ENCODE data around the gene MRPS30.
"Not testable (repeated sequence)": the region's sequence is repeated elsewhere in the genome, so short reads cannot be mapped to it uniquely, and the experiment has no call there.

The MRPS30 gene

DNA sequence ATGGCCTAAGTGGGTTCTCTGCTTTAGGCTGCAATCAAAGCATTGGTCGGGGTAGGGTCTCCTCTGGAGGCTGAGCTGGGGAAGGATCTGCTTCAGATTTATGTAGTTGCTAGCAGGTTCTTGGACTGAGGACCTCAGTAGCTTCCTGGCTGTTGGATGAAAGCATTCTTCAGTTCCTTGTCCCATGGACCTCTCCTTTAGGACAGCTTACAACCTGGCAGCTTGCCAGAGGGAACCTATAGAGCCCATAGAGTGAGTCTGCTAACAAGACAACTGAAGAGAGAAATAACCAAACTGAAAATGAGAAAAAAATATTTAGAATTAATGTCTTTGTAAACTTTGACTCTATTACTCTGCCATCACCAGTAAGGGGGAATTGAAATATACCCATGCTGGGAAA is 12.4 kb downstream of the MRPS30 start:
- DNase-seq: no peak

DNA sequence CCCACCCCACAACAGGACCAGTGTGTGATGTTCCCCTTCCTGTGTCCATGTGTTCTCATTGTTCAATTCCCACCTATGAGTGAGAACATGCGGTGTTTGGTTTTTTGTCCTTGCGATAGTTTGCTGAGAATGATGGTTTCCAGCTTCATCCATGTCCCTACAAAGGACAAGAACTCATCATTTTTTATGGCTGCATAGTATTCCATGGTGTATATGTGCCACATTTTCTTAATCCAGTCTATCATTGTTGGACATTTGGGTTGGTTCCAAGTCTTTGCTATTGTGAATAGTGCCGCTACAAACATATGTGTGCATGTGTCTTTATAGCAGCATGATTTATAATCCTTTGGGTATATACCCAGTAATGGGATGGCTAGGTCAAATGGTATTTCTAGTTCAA is 15.9 kb downstream of the MRPS30 start:
- not testable (repeated sequence) for DNase-seq

DNA sequence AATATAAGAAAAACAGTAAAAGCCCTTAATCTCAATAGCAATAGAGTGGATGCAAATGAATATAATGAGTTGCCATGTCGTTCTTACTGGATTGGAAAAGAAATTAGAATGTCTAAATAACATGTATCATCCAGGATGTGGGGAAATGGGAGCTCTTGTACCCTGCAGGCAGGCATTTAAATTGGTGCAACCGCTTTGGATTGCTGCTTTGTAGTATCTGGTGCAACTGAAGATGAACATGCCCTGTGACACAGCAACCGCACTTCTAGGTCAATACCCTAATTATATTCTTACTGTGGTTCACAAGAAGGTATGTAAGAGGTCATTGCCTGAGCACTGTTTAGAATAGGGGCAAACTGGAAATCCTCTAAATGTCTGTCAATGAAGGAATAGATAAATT is 18.9 kb downstream of the MRPS30 start:
- DNase-seq: no peak

DNA sequence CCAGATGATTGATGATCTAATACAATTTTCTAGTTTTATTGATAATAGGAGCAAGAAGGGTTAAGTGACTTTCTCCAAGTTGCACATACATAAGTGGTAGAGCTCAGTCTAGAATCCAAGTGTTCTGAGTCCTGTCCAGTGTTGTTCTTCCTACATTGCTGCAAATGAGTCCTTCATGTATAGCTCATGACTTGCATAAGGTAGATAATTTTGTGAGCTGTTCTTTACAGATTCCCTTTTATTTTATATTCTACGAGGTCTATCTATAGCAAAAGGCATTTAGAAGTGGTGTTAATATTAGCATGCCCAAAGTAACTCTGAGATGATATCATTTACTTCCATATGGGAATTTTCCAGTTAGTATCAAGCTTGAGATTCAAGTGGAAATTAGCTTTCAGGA is 20.0 kb downstream of the MRPS30 start:
- DNase-seq: no peak

DNA sequence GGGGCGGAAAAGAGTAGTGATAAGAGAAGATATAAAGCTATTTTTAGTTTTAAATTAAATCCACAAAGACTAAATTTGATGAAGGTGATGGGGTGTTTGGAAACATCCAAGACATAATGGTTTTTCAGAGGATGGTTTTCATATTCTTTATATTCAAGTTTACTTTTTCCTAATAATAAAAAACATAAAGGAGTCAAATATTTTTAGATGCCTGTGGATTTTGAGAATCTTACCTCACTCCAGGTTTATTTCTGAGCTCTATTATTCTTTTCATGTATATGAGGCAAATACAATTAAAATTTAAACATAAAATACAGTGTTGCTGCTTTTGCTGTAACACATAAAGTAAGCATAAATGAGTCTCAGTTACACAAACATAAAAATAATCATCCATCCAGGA is 22.2 kb downstream of the MRPS30 start:
- DNase-seq: no peak

DNA sequence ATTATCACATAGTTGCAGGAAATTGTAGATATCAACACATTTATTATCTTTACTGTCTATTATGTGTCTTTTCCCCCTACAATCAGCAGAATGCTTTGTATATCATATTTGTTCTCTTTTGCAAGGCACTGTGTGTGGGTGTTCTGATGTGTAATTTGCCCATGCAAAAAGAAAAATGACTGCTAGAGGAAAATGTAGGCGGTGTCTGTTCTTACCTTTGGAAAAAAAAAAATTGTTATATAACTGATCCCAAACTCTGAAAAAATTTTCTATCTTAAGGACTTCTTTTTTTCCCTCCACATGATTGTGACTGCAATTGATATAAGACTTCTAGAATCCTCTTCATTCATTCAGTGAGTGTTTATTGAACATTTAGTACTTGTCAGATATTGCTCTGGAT is 24.5 kb downstream of the MRPS30 start:
- no peak for DNase-seq

DNA sequence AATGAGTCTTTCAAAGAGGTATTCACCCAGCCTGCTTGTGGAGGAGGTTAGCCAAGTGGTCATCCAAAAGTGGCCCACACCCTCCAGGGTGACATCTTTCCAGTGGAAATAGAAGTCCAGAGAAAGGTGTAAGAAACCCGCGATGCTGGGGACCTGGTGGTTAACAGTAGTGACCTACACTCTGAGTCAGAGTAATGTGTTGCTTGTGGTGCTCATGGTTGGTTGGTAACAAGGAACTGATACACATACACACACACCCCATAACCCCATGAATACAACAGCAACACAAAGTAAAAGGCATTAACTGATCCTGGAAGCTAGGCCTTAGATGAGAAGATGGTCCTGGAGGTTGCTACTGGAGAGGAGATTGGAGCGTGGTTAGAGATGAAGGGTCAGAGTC is 26.9 kb downstream of the MRPS30 start:
- DNase-seq: no peak

DNA sequence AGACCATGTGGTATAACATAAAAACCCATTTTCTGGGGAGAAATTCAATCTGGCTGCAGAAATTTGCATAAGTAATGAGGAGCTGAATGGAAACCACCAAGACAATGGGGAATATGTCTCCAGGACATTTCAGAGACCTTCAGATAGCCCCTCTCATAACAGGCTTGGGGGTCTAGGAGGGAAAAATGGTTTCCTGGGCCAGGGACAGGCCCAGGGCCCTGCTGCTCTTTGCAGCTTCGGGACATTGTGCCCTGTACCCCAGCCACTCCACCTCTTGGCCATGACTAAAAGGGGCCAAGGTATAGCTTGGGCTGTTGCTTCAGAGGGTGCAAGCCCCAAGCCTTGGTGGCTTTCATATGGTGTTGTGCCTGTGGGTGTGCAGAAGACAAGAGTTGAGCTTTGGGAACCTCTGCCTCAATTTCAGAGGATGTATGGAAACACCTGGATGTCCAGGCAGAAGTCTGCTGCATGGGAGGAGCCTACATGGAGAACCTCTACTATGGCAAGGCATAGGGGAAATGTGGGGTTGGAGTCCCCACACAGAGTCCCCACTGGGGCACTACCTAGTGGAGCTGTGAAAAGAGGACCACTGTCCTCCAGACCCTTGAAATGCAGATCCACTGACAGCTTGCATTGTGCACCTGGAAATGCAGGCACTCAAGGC is 30.4 kb downstream of the MRPS30 start:
- DNase-seq: no peak

DNA sequence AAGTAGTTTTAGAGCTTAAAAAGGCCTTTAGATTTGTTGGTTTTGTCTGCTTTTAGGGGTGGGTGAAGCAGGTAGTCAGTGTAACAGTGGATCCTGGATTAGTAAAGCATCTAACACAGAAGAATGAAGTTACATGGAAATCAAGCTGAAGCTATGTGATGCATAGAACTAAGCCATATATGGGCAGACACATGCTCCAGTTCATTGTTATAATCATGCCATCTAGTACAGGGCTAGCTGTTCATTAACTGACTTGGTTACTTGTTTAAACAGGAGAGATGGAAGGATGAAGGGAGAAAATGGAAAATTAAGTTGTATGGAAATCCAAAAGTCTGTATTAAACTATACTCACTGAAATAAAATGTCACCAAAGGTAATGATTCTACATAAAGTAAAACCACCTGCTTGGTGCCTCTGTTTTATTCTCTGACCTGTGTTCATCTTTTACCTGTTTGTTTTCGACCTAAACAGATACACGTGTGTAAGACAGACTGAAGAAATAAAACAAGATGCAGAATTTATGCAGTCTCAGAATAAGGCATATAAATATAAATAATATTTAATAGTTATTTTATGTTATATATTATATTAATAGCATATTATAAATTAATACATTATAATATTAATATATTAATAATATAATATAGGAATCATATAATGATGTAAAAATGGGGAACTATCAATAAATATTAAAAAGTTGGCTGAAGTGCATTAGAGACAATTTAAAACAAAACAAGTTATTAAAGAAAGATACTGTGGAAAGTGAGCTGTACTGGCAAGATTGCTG is 33.9 kb downstream of the MRPS30 start:
- no peak for DNase-seq

DNA sequence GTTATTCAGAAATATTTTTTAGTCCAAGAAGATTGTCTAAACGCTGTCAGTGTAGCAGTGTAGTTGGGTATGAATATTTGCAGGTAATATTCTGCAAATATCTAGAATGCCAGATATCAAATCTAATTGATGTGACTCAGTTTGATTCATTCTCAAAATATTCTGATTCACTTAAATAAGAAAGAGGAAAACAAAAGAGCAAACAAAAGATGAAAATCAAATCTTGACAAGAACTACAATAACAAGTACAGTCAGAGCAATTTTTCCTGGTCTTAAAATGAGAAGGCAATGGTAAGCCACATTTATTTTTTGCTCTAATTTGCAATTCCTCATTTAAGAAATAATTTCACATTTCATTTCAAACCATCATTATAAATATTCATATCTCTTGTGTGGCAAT is 36.0 kb downstream of the MRPS30 start:
- no peak for DNase-seq

DNA sequence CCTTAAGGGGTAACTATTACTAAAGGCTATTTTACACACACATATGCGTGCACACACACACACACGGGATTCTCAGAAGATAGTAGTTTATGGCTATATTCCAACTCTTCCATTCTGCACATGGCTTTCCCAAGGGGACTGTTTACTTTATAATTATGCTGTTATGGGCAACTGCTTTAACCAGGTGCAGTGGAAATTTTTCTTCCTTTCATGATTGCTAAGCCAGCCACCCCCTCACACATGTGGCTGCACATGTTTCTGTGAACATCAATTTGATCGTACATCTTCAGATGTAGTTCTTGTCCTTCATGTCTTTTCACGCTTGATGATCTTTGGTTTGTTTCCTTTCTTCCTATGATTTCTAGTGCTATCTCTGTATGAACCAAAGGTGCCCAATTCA is 37.0 kb downstream of the MRPS30 start:
- DNase-seq: no peak

DNA sequence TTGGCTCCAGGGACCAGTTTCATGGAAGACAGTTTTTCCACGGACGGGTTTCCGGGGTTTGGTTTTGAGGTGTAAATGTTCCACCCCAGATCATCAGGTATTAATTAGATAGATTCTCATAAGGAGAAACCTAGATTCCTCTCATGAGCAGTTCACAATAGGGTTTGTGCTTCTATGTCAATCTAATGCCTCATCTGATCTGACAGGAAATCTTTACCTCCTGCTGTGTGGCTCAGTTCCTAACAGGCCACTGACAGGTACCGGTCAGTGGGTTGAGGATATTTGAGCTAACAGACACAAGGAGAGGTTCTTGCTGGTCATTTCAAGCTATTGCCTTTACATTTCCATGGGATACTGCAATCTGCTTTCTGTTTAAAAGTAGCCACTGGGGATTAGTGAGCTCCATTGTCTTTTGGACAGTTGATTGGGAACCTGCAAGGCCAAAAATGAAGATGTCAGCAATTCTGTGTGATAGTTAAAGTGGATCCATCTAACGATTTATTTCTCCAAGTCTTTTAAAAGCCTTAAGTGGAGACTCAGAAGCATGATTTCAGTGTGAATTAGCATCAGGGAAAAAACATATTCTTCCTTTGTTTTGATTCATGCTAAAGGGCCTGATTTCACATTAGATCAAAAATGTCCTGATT is 38.6 kb downstream of the MRPS30 start:
- no peak for DNase-seq

DNA sequence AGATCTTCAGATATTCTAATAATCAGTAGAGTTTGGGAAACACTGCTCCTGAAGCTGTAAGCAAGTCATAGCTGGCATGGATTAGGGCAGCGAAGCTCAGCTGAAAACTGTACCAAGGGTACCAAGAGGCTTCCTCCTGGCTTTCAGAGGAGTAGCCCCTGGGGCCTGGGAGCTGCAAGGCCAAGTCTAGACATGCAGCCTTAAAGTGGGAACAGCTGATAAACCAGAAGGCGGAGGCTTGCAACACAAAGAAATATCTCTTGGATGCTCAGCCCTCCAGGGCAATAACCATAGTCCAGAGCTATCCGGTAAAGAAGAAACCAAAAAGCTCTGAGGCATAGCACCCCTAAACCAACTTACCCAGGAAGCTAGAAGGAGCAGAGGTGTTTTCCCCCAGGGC is 51.5 kb downstream of the MRPS30 start:
- no peak for DNase-seq

DNA sequence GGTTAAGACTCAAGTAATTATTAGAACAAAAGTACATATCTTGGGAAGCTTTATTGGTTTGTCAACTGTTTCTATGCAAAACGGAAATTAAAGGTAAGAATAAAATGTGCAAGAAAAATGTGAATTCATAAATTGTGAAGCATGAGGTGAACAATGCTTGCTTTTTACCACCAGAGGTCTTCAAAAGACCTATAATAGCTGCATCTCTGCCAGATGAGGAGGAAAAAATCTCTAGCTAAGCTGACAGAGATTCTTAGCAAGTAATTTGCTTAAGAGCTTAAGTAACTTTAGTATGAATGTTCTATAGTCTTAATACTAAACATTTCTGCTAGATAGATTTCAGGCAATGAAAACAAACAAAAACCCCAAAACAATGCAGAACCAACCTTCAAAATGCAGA is 54.1 kb downstream of the MRPS30 start:
- no peak for DNase-seq
